Osteoblast (primary cell): ENCODE measurements around the gene NRF1. TPM values are rescaled to one million over a fixed set of nuclear protein-coding genes. Genes with fewer than 3 reads are reported as not detected.

Experiments used
- DNase-seq: peaks from one replicate; pipeline ENCODE4 v3.0.0; 2011; ENCODE audit warnings: low spot score, mixed read lengths; ENCODE audit not compliant: insufficient read length; ENCODE audit errors: missing footprints
- H2AFZ ChIP-seq: 2 replicates; pipeline ENCODE4 v1.6.0; 2011; ENCODE audit warnings: mild to moderate bottlenecking, low read length
- H3K27ac ChIP-seq: 2 replicates; pipeline ENCODE4 v1.5.1; 2011; ENCODE audit warnings: mild to moderate bottlenecking, low read depth, low read length, moderate library complexity
- H3K27me3 ChIP-seq: 2 replicates; pipeline ENCODE4 v1.6.0; 2012; ENCODE audit warnings: mild to moderate bottlenecking, control low read depth, inconsistent platforms, low read length, moderate library complexity; ENCODE audit not compliant: insufficient read depth
- H3K36me3 ChIP-seq: 2 replicates; pipeline ENCODE4 v1.5.1; 2011; ENCODE audit warnings: mild to moderate bottlenecking, low read length, control low read depth, moderate library complexity; ENCODE audit not compliant: insufficient read depth
- H3K4me1 ChIP-seq: 2 replicates; pipeline ENCODE4 v1.5.1; 2011; ENCODE audit warnings: mild to moderate bottlenecking, low read length, control low read depth, moderate library complexity; ENCODE audit not compliant: insufficient read depth
- H3K4me2 ChIP-seq: 2 replicates; pipeline ENCODE4 v1.6.0; 2011; ENCODE audit warnings: mild to moderate bottlenecking, low read length; ENCODE audit not compliant: insufficient read depth
- H3K4me3 ChIP-seq: fragments of 200-600 bp; sonication (generic); 3 replicates; pipeline ENCODE4 v1.5.1; 2012; ENCODE audit warnings: mild to moderate bottlenecking, low read length, inconsistent platforms; ENCODE audit not compliant: insufficient read depth
- H3K79me2 ChIP-seq: 2 replicates; pipeline ENCODE4 v1.6.0; 2012; ENCODE audit warnings: mild to moderate bottlenecking, low read length, control low read depth, inconsistent platforms; ENCODE audit not compliant: insufficient read depth
- H3K9me3 ChIP-seq: 2 replicates; pipeline ENCODE4 v1.5.1; 2011; ENCODE audit warnings: low read depth, low read length, control low read depth
- H4K20me1 ChIP-seq: 2 replicates; pipeline ENCODE4 v1.6.0; 2012; ENCODE audit warnings: mild to moderate bottlenecking, low read length, control low read depth; ENCODE audit not compliant: insufficient read depth
- CTCF ChIP-seq: IDR thresholded peaks from 2 replicates; pipeline ENCODE4 v1.5.1; 2011; ENCODE audit warnings: mild to moderate bottlenecking, low read depth, low read length, moderate library complexity; ENCODE audit errors: extremely low read depth
- total RNA-seq: library from RNA; depleted of rRNA; stranded (reverse); fragments of >200 nt; gene quantifications from 2 replicates; pipeline ENCODE4 v1.2.3, GENCODE V29; 2012

The NRF1 gene
- total RNA-seq, 1 donor: 14.8 TPM

GRCh38 chr7:129767120-129768015 is 155.8 kb downstream of the NRF1 start:
- H3K9me3 ChIP-seq: no peaks in the 10 kb centered on the region
- H3K4me1 ChIP-seq: no peaks in the 10 kb centered on the region
- H3K27me3 ChIP-seq: peaks cover 15% of the 10 kb centered on the region
- no peak overlapping the region for H2AFZ ChIP-seq
- H3K27ac ChIP-seq: no peak overlapping the region
- no peak for TF ChIP-seq CTCF
- no peaks in the 10 kb centered on the region for H3K79me2 ChIP-seq
- H3K4me2 ChIP-seq: no peak overlapping the region
- peak; percentile 83 for DNase-seq
- H4K20me1 ChIP-seq: no peaks in the 10 kb centered on the region
- H3K36me3 ChIP-seq: no peaks in the 10 kb centered on the region
- no peak overlapping the region for H3K4me3 ChIP-seq

- no peak overlapping the region for H3K27ac ChIP-seq
- H3K4me2 ChIP-seq: no peak overlapping the region
- no peak for TF ChIP-seq CTCF
- no peak overlapping the region for H2AFZ ChIP-seq
- H3K4me1 ChIP-seq: no peaks in the 10 kb centered on the region
- H3K36me3 ChIP-seq: no peaks in the 10 kb centered on the region
- no peak overlapping the region for H3K4me3 ChIP-seq
- peaks cover 12% of the 10 kb centered on the region for H3K27me3 ChIP-seq
- peak; percentile 73 for DNase-seq
- no peaks in the 10 kb centered on the region for H4K20me1 ChIP-seq
- H3K9me3 ChIP-seq: no peaks in the 10 kb centered on the region
- H3K79me2 ChIP-seq: no peaks in the 10 kb centered on the region
Observed at GRCh38 chr7:129768614-129769399, 157.3 kb downstream of the NRF1 start.

DNA sequence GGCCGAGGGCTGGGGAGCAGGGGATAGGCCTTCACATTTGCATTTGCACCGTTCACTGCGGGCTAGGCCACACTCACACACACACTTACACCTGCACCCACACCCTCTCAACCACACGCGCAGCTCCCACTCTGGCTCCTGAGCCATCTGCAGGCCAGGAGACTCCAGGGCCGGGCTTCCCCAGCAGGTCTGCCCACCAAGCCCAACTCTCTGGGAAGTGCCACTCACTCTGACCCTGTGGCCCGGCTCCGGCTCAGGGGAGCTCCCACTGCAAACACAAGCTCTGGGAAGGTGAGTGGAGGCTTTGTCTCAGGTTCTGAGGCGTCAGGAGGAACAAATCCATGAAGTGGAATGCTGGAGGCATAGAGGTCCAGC is 157.9 kb downstream of the NRF1 start:
- H3K36me3 ChIP-seq: no peaks in the 10 kb centered on the region
- no peak overlapping the region for H3K27ac ChIP-seq
- H3K4me2 ChIP-seq: no peak overlapping the region
- no peaks in the 10 kb centered on the region for H3K79me2 ChIP-seq
- TF ChIP-seq CTCF: no peak
- H3K4me1 ChIP-seq: no peaks in the 10 kb centered on the region
- no peak overlapping the region for H2AFZ ChIP-seq
- H3K9me3 ChIP-seq: no peaks in the 10 kb centered on the region
- peaks cover 12% of the 10 kb centered on the region for H3K27me3 ChIP-seq
- no peak for DNase-seq
- H4K20me1 ChIP-seq: no peaks in the 10 kb centered on the region
- H3K4me3 ChIP-seq: no peak overlapping the region
